Endothelial cell of umbilical vein (primary cell): Measurements from ENCODE around the gene SCAF11. TPM values are rescaled to one million over a fixed set of nuclear protein-coding genes. Genes with fewer than 3 reads are reported as not detected.
A peak's percentile ranks its signal among the peaks of the same experiment; 100 is the strongest.

Source experiments
- BruUV-seq: library from RNA; stranded (reverse); fragments of 400-500 nt; replicated peaks from 2 replicates; lab custom pipeline; 2021; lab: Mats Ljungman, UMichigan
- CTCF ChIA-PET: fragments of 300-600, 350-600 bp; sonication (Branson Sonifier 250); formaldehyde crosslinking; loops from one replicate; lab custom pipeline; 2021; ENCODE audit warnings: antibody characterized with exemption, inconsistent platforms; lab: Charles Lee
- POLR2A ChIA-PET: fragments of 300-600, 350-600 bp; sonication (Branson Sonifier 250); formaldehyde crosslinking; loops from one replicate; lab custom pipeline; 2021; ENCODE audit warnings: antibody characterized with exemption, inconsistent platforms; lab: Charles Lee
- DNase-seq: peaks from one replicate; pipeline ENCODE4 v3.0.0-alpha.2; 2011; ENCODE audit warnings: low read depth, low spot score
- FAIRE-seq: peaks from 2 replicates; lab custom pipeline; 2011; peaks lifted over from hg19 to GRCh38; lab: Jason Lieb, UNC
- H2AFZ ChIP-seq: 2 replicates; pipeline ENCODE4 v1.6.0; 2012; ENCODE audit warnings: low read depth, low read length, control low read depth, inconsistent platforms
- H3K27ac ChIP-seq: 2 replicates; pipeline ENCODE4 v1.5.1; 2011; ENCODE audit warnings: low read depth, mild to moderate bottlenecking, control low read depth, low read length, moderate library complexity; ENCODE audit not compliant: insufficient read depth
- H3K27me3 ChIP-seq, 2 experiments: 2 replicates each; pipeline versions ENCODE4 v1.6.0 to v1.6.1; 2011; ENCODE audit warnings: low read length in 2 of 2, mixed read lengths in 1 of 2; ENCODE audit not compliant: control insufficient read depth in 2 of 2, insufficient read depth in 2 of 2
- H3K36me3 ChIP-seq, 2 experiments: 2 replicates in 1 of 2; 3 replicates in 1 of 2; pipeline ENCODE4 v1.5.1; 2011; ENCODE audit warnings: low read length in 2 of 2, mild to moderate bottlenecking in 1 of 2, moderate library complexity in 1 of 2; ENCODE audit not compliant: control insufficient read depth in 2 of 2, insufficient read depth in 2 of 2; ENCODE audit errors: extremely low read depth in 1 of 2
- H3K4me1 ChIP-seq: 3 replicates; pipeline ENCODE4 v1.5.1; 2011; ENCODE audit warnings: mild to moderate bottlenecking, low read length; ENCODE audit not compliant: control insufficient read depth, insufficient read depth; ENCODE audit errors: extremely low read depth
- H3K4me2 ChIP-seq: 2 replicates; pipeline ENCODE4 v1.6.1; 2011; ENCODE audit warnings: low read length, control low read depth, mixed read lengths; ENCODE audit not compliant: insufficient read depth
- H3K4me3 ChIP-seq, 3 experiments: fragments of 200-600 bp in 1 of 3; sonication (generic), shearing (Covaris generic) in 1 of 3; replicated peaks in 1 of 3; 2 replicates each; pipeline ENCODE4 v1.5.1; 2011 to 2016; ENCODE audit warnings: control low read depth in 3 of 3, low read length in 3 of 3, mild to moderate bottlenecking in 2 of 3, inconsistent platforms in 1 of 3, low read depth in 1 of 3, moderate library complexity in 1 of 3; ENCODE audit not compliant: insufficient read depth in 1 of 3
- H3K79me2 ChIP-seq: 2 replicates; pipeline ENCODE4 v1.6.0; 2012; ENCODE audit warnings: low read length, inconsistent platforms; ENCODE audit not compliant: control insufficient read depth, insufficient read depth
- H3K9ac ChIP-seq: replicated peaks from 2 replicates; pipeline ENCODE3; 2011; ENCODE audit warnings: low read length, control low read depth; ENCODE audit not compliant: insufficient read depth; ENCODE audit errors: extremely low read depth
- H3K9me1 ChIP-seq: replicated peaks from 3 replicates; pipeline ENCODE4 v1.6.0; 2011; ENCODE audit warnings: mild to moderate bottlenecking, low read length; ENCODE audit not compliant: control insufficient read depth, insufficient read depth; ENCODE audit errors: extremely low read depth
- H3K9me3 ChIP-seq: replicated peaks from 2 replicates; pipeline ENCODE4 v1.5.1; 2012; ENCODE audit warnings: low read length, inconsistent platforms; ENCODE audit not compliant: control insufficient read depth, insufficient read depth
- H4K20me1 ChIP-seq: replicated peaks from 2 replicates; pipeline ENCODE3; 2011; ENCODE audit warnings: mild to moderate bottlenecking, low read length; ENCODE audit not compliant: control insufficient read depth, insufficient read depth; ENCODE audit errors: extremely low read depth
- CTCF ChIP-seq, 2 donors: IDR thresholded peaks; 1 replicate in 1 of 2; 2 replicates in 1 of 2; pipeline ENCODE4 v1.5.1; 2011; ENCODE audit warnings: low read length in 2 of 2, mild to moderate bottlenecking in 2 of 2, moderate library complexity in 2 of 2, control low read depth in 1 of 2, inconsistent platforms in 1 of 2, low read depth in 1 of 2; ENCODE audit not compliant: insufficient read depth in 1 of 2; ENCODE audit errors: extremely low read depth in 1 of 2
- EZH2 ChIP-seq: IDR thresholded peaks from 2 replicates; pipeline ENCODE4 v1.6.1; 2012; ENCODE audit warnings: borderline replicate concordance, low read depth, mild to moderate bottlenecking, moderate library complexity, low read length, inconsistent platforms; ENCODE audit not compliant: severe bottlenecking
- FOS ChIP-seq: IDR thresholded peaks from 2 replicates; pipeline ENCODE4 v1.6.1; 2011; ENCODE audit warnings: mild to moderate bottlenecking, low read length, moderate library complexity, borderline replicate concordance; ENCODE audit not compliant: insufficient read depth
- GATA2 ChIP-seq: IDR thresholded peaks from 2 replicates; pipeline ENCODE4 v1.7.0; 2011; ENCODE audit warnings: low read depth, mild to moderate bottlenecking, moderate library complexity, mixed read lengths, low read length; ENCODE audit not compliant: insufficient read length, insufficient read depth
- JUN ChIP-seq: IDR thresholded peaks from 2 replicates; pipeline ENCODE4 v1.6.1; 2011; ENCODE audit warnings: borderline replicate concordance, low read depth; ENCODE audit not compliant: insufficient read length, insufficient read depth
- POLR2A ChIP-seq: IDR thresholded peaks from 2 replicates; pipeline ENCODE4 v1.6.1; 2012; ENCODE audit warnings: low read depth, mild to moderate bottlenecking, control low read depth, low read length
- POLR2AphosphoS5 ChIP-seq: IDR thresholded peaks from 2 replicates; pipeline ENCODE4 v1.6.1; 2012; ENCODE audit warnings: low read depth, mild to moderate bottlenecking, control low read depth, low read length, moderate library complexity; ENCODE audit not compliant: insufficient read depth
- dilution Hi-C: fragments of 300-500 bp; cut with MboI; formaldehyde crosslinking; loops from one replicate; pipeline ENCODE4 v1.15.0; 2019; ENCODE audit warnings: low sequenced_read_pairs; ENCODE audit not compliant: extremely low pct_ligation_motif_present
- intact Hi-C: fragments of 100-400 bp; cut with micrococcal nuclease; formaldehyde crosslinking; loops from one replicate; pipeline ENCODE4 v1.10.0; 2022
- polyA plus RNA-seq, 4 experiments: library from polyadenylated mRNA; depleted of rRNA in 3 of 4; stranded (reverse) in 3 of 4; unstranded in 1 of 4; fragments of >200 nt; gene quantifications; 2 replicates each; pipeline versions ENCODE4 v1.2.1 to v1.2.3, GENCODE V29; 2011 to 2012; ENCODE audit warnings: missing spikeins in 1 of 4
- total RNA-seq: library from RNA; stranded (reverse); gene quantifications from 2 replicates; pipeline ENCODE4 v1.2.3, GENCODE V29; 2021

SCAF11 gene
- total and polyA plus RNA-seq, 2 donors (not counting 3 experiments of a cell fraction or from before 2014, with no cell fraction given), result 20.9 to 109 TPM

GRCh38 chr12:45879363-45879895 is 110.9 kb downstream of the SCAF11 start:
- Histone ChIP-seq H4K20me1 (no peaks in the 10 kb centered on the region), H3K9me3 (no peaks in the 10 kb centered on the region), H2AFZ (no peak overlapping the region), H3K4me3 (no peak overlapping the region), H3K4me1 (no peaks in the 10 kb centered on the region), H3K9ac (no peak overlapping the region), H3K36me3 (peaks cover 0 to 8% of the 10 kb centered on the region in 2 experiments), H3K27me3 (no peaks in the 10 kb centered on the region), H3K4me2 (no peak overlapping the region), H3K27ac (no peak overlapping the region), H3K9me1 (no peaks in the 10 kb centered on the region), H3K79me2 (no peaks in the 10 kb centered on the region)
- BruUV-seq, result no TSS peak
- intact Hi-C loops, result no loop called here
- ChIA-PET CTCF (interaction anchor here (1.5 kb wide), 1 partner anchor 49 kb away, joined by 3 read pairs; no protein-coding TSS in a partner anchor), POLR2A (no interaction called here)
- TF ChIP-seq POLR2A (no peak), FOS (no peak), JUN (no peak)
- DNase-seq (no peak), FAIRE-seq (no peak)
- dilution Hi-C loops, result no loop called here

- Histone ChIP-seq H3K9ac (no peak overlapping the region), H3K4me1 (no peaks in the 10 kb centered on the region), H3K4me2 (peak overlapping the region; percentile 12), H3K27ac (no peak overlapping the region), H3K4me3 (no peak overlapping the region), H4K20me1 (no peaks in the 10 kb centered on the region), H3K9me3 (no peaks in the 10 kb centered on the region), H3K9me1 (no peaks in the 10 kb centered on the region), H3K79me2 (no peaks in the 10 kb centered on the region), H3K27me3 (no peaks in the 10 kb centered on the region), H2AFZ (no peak overlapping the region), H3K36me3 (peaks cover 0 to 8% of the 10 kb centered on the region in 2 experiments)
- ChIA-PET POLR2A (no interaction called here), CTCF (interaction anchor here (1.0 to 1.5 kb wide), 2 partner anchors 48 to 117 kb away, joined by 3 read pairs; no protein-coding TSS in a partner anchor)
- intact Hi-C loops, result no loop called here
- TF ChIP-seq GATA2 (no peak), EZH2 (no peak), POLR2AphosphoS5 (no peak), FOS (no peak), JUN (no peak), POLR2A (no peak), CTCF (IDR thresholded peaks at IDR 0.05; ENCODE audit: extremely low read depth in 1 of 2, insufficient read depth in 1 of 2, low read depth in 1 of 2, low read length in 2 of 2) (no peak)
- DNase-seq, result peak; percentile 56
- no TSS peak for BruUV-seq
- dilution Hi-C loops, result no loop called here
- FAIRE-seq, result no peak
These were observed 111.6 kb downstream of the SCAF11 start for GRCh38 chr12:45878630-45879255.
